Right renal pelvis (tissue), 4 donors: ENCODE data around the gene SAV1. TPM values are rescaled to one million over a fixed set of nuclear protein-coding genes. Genes with fewer than 3 reads are reported as not detected.
A peak's percentile ranks its signal among the peaks of the same experiment; 100 is the strongest.
"Not testable (repeated sequence)": the region's sequence is repeated elsewhere in the genome, so short reads cannot be mapped to it uniquely, and the experiment has no call there.

Experiments used
- DNase-seq, 4 donors: peaks; one replicate each; pipeline ENCODE4 v3.0.0-alpha.2; 2013; ENCODE audit warnings: low read depth in 4 of 4, low spot score in 3 of 4, missing footprints in 1 of 4
- polyA plus RNA-seq, 4 donors: library from polyadenylated mRNA; unstranded; fragments of 120-200 nt; gene quantifications; one replicate each; pipeline ENCODE4 v1.2.1, GENCODE V29; 2013; ENCODE audit not compliant: insufficient read length in 4 of 4

The SAV1 gene
- polyA plus RNA-seq, 4 donors: 39.5 to 48.9 (median 47.4) TPM

DNA sequence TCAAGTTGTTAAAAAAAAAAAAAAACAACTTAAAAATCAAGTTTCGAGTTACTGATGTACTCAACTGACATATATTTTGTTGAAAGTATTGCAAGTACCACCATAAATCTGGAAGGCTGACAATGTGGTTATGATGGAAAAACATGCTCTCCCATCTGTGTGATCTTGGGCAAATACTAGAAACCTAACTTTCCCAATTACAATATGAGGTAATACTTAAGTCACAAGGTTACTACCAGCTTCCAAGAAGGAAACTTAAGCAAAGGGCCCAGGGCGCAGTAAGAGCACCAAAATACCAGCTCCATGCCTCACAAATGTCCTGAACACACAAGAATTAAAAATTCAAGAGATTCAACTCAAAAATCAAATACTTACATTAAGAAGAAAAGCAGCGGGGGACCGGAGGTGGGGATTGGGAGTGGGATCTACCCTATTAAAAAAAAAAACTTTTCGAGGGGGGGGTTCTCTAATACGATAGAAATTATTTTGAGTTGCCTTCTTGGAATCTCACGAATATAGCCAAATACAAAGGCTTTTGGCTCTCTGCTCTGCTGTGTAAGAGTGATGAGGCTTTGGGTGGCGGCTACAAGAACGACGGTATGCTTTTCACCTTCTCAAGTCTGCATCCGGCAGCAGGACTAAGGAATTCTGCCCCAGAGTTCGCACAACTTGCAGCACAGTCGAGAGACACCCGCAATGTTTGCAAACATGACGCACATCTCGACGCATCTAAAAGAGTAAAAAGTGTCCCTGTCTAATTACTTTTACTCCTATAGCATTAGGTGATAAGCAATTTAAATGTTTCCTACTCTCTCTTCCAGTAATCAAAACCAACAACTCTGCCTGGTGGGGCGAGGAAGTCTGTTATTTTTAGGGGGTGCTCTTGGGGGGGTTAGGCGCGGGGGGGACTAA, 1.1 kb downstream of the SAV1 start:
- DNase-seq: peak in 1 of 4 donors; percentile 39

DNA sequence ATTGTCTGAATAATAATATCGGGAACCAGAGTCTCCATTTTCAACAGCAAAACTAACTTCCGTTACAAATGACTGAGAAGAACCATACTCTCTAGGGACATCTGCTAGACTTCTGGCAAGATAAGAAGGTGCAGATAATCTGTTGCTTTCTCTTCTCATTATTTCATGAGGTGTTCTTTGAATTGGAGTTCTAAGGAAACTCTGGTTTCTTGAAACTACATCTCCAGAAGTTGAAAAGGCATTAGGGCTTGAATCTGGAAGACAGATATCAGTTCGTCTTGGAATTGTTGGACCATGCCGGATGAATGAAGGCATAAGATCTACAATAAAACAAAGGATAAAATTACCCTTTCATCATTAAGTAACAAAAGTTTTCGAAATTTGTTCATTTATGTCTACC, 2.8 kb downstream of the SAV1 start:
- DNase-seq: not testable (repeated sequence)

DNA sequence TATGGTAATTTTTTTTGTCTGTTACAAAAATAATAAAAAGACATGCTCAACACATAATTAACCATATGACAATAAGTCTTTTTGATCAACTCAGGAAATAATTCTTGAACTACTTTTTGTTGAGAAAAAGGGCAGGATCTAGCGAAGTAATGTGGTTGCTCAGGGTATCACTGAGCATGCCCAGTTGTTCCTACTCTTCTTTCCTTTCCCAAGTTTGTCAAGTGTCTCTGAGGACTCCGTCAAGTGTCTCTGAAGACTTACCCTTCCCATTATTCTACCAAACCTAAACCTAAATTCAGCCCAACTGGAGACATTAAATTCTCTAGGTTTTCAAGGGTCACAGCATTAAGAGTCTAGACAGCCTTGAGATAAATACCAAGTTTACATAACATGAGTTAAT, 3.5 kb downstream of the SAV1 start:
- DNase-seq: not testable (repeated sequence)

- DNase-seq: no peak
Measured at GRCh38 chr14:50659327-50659974, 8.7 kb downstream of the SAV1 start.

DNA sequence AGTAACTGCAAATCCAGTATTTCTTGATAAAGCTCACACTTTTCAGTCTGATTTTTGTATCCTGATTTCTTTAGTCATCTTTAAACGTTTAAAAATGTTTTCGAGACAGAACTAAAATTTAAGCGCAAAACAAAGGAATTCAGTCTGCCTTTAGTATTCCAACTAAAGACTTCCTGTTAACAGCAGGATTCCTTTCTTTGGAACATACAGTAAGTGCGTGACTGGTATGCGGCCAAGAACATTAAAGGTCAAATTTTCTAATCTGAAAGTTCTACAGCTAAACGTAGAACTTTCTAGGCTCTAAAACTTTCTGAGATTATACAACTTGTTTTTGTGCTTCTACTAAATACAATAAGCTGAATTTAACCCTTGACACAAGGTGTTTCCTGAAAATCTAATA, 9.9 kb downstream of the SAV1 start:
- DNase-seq: no peak

DNA sequence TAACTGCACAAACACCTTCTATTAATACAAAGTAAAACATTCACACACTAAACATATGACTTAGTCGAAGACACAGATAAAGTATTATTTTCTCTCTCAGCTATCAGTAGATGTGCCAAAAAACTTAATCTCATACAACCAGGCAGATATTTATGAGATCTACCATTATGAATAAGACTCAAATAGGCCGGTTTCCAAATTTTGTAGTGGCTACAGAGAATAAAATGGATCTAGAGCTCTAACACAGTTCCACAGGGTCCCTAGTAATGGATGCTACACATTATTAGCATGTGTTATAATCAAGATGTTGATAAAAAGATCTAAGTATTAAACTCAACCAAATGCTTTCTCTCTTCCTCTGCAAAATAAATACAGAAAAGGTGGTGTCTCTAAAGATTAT, 10.4 kb downstream of the SAV1 start:
- DNase-seq: no peak

DNA sequence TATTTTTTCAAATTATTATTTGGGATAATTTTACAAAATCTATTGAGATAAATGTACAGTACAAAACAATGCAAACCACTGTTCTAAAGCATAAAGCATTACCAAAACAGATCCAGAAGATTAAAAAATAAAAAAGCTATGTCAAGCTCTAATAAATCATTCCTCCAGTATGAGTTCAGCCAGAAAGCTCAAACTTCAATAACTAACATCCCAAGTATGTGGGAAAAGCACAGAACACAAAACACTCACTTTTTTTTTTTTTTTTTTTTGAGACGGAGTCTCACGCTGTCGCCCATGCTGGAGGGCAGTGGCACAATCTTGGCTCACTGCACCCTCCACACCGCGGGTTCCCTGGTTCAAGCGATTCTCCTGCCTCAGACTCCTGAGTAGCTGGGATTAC, 11.3 kb downstream of the SAV1 start:
- DNase-seq: no peak

DNA sequence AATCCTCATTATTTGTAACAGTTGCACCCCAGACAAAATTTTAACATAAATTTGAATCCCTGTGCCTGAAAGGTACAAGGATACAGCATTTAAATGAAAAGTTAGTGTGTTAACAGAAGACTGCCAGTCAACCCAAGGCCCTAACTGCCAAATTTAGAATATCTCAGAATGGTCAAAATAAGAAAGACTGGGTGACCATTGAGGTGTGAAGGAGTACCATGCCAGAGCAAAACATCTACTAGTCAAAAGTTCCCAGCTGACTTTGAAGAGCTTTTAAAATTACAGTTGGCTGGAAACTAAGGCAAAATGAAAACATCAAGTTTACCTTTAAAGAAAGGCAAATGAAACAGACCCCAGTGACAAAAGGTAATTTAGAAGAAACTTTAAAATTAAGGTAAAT, 18.4 kb downstream of the SAV1 start:
- no peak for DNase-seq

- DNase-seq: no peak
Measured at GRCh38 chr14:50647753-50648152, 20.4 kb downstream of the SAV1 start.

GRCh38 chr14:50647282-50647681, 20.8 kb downstream of the SAV1 start:
- DNase-seq: no peak

GRCh38 chr14:50635141-50635540, 33.0 kb downstream of the SAV1 start:
- DNase-seq: no peak

GRCh38 chr14:50633954-50634353, 34.2 kb downstream of the SAV1 start:
- no peak for DNase-seq

DNA sequence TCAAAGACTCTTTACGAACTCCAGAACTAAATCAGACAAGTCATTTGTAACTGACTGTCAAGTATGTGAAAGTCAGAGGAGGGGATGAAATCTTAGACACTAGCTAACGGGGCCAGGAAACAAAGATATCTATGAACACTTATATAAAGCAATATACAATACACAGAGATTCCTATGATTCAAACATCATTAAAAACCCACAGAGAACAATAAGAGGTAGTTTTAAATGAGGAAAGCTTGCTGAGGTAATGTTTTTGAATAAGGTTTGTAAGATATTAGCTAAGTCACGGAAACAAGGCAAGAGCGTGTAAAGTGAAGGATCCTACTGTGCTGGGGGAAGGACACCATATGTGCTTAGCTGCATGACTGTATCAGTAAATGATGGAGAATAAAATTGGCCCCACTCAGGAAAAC, 36.7 kb downstream of the SAV1 start:
- DNase-seq: no peak

- DNase-seq: not testable (repeated sequence)
Measured at GRCh38 chr14:50624947-50625346, 43.2 kb downstream of the SAV1 start.

- no peak for DNase-seq
Measured at GRCh38 chr14:50624447-50624846, 43.7 kb downstream of the SAV1 start.

DNA sequence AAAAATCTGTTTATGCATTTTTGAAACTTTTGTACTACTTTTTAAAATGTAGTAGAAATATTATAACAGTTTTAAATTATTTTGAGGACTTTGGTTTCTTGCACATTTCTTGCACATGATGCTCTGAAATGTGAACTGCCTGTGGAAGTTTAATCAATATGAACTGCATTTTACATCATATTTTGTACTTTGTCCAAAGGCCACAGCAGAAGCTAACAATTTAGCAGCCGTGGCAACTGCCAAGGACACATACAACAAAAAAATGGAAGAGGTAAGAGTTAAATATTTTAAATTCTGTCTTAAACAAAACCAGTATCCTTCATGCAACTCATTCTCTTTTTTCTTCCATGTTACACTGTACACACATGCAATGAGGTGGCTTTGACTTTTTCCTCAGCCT, 45.1 kb downstream of the SAV1 start:
- DNase-seq: no peak

GRCh38 chr14:50620341-50620740, 47.8 kb downstream of the SAV1 start:
- no peak for DNase-seq

DNA sequence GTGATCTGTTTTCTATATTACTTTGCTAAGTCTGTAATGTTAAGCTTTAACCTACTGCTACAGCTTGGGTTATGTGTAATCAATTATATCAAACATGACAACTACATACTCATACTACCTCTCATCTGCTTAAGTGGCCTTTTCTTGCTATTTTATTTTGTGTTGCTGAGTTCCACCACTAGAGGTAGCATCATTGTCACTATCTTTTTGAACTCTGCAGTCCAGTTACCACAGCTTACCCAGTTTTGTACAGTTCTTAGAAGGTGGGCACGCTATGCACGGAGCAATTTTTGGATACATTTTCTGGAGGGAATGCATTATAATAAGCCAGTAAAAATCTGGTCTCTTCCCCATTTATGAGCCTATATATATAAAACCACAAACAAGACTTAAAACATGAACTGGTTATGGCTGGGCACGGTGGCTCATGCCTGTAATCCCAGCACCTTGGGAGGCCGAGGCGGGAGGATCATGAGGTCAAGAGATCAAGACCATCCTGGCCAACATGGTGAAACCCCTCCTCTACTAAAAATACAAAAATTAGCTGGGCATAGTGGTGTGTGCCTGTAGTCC, 48.5 kb downstream of the SAV1 start:
- DNase-seq: peak in 2 of 4 donors; percentile 15 to 20

DNA sequence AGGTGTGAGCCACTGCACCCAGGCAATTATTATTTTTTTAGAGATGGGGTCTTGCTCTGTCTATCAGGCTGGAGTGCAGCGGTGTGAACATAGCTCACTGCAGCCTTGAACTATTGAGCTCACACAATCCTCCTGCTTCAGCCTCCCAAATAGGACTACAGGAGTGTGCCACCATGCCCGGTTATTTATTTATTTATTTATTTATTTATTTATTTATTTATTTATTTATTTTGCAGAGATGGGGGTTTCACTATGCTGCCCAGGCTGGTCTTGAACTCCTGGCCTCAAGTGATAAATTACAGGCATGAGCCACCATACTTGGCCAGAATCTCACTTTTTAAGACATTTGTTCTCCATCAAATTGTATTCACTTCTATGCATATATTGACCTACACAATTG, 51.8 kb downstream of the SAV1 start:
- DNase-seq: no peak

GRCh38 chr14:50615552-50615951, 52.6 kb downstream of the SAV1 start:
- no peak for DNase-seq

- DNase-seq: no peak
Measured at GRCh38 chr14:50615056-50615455, 53.0 kb downstream of the SAV1 start.

GRCh38 chr14:50612806-50613205, 55.3 kb downstream of the SAV1 start:
- no peak for DNase-seq
